SU-DHL-6 (cell line): ENCODE results near the gene FCN2.

Experiments used
- H2AFZ ChIP-seq: fragments of 200-600 bp; sonication (generic); 2 replicates; pipeline ENCODE4 v1.6.1; 2014; ENCODE audit warnings: low read depth, mild to moderate bottlenecking, moderate library complexity, mixed read lengths, antibody characterized with exemption, low read length; ENCODE audit not compliant: severe bottlenecking
- H3F3A ChIP-seq: fragments of 200-600 bp; shearing (Covaris generic); 2 replicates; pipeline ENCODE4 v1.6.0; 2016; ENCODE audit warnings: antibody characterized with exemption, mild to moderate bottlenecking; ENCODE audit not compliant: insufficient read depth
- H3K27ac ChIP-seq: fragments of 200-600 bp; sonication (generic); 2 replicates; pipeline ENCODE4 v1.5.1; 2016; ENCODE audit warnings: low read depth, mild to moderate bottlenecking, low read length, moderate library complexity, mixed read lengths
- H3K27me3 ChIP-seq: fragments of 200-600 bp; sonication (generic), shearing (Covaris generic); 2 replicates; pipeline ENCODE4 v1.6.0; 2014; ENCODE audit warnings: mild to moderate bottlenecking, low read length
- H3K36me3 ChIP-seq: fragments of 200-600 bp; sonication (generic); 2 replicates; pipeline ENCODE4 v1.6.1; 2014; ENCODE audit warnings: mild to moderate bottlenecking, low read length, mixed read lengths
- H3K4me2 ChIP-seq: fragments of 300-600, 200-600 bp; shearing (Covaris generic), sonication (generic); 2 replicates; pipeline ENCODE4 v1.6.0; 2014; ENCODE audit warnings: low read length, low read depth, mild to moderate bottlenecking; ENCODE audit not compliant: poor library complexity, severe bottlenecking
- H3K4me3 ChIP-seq: fragments of 200-600 bp; sonication (generic); 2 replicates; pipeline ENCODE4 v1.5.1; 2014; ENCODE audit warnings: antibody characterized with exemption, low read length, mild to moderate bottlenecking, mixed read lengths; ENCODE audit not compliant: insufficient read depth, poor library complexity, severe bottlenecking
- H3K79me2 ChIP-seq: fragments of 200-600 bp; sonication (generic); 2 replicates; pipeline ENCODE4 v1.6.1; 2014; ENCODE audit warnings: mild to moderate bottlenecking, low read length, moderate library complexity; ENCODE audit not compliant: insufficient read depth
- H3K9ac ChIP-seq: fragments of 200-600 bp; sonication (generic); 2 replicates; pipeline ENCODE4 v1.7.0; 2014; ENCODE audit warnings: mild to moderate bottlenecking, low read length
- H3K9me2 ChIP-seq: fragments of 200-600 bp; sonication (generic); replicated peaks from 2 replicates; pipeline ENCODE4 v1.6.1; 2014; ENCODE audit warnings: low read length; ENCODE audit not compliant: insufficient read depth
- H3K9me3 ChIP-seq: fragments of 200-600 bp; sonication (generic); 2 replicates; pipeline ENCODE4 v1.6.1; 2014; ENCODE audit warnings: low read length, mixed read lengths; ENCODE audit not compliant: insufficient read depth
- H4K20me1 ChIP-seq: fragments of 200-600 bp; sonication (generic); 2 replicates; pipeline ENCODE4 v1.6.1; 2014; ENCODE audit warnings: low read depth, mild to moderate bottlenecking, antibody characterized with exemption, low read length, moderate library complexity, mixed read lengths
- CTCF ChIP-seq: fragments of 200-600 bp; sonication (generic); IDR thresholded peaks from one replicate; pipeline ENCODE4 v1.5.1; 2017; ENCODE audit warnings: antibody characterized with exemption, mild to moderate bottlenecking, low read length, moderate library complexity; ENCODE audit not compliant: insufficient read depth, poor library complexity, severe bottlenecking
- EZH2phosphoT487 ChIP-seq: fragments of 200-600 bp; sonication (generic), shearing (Covaris generic); conservative IDR thresholded peaks from 2 replicates; pipeline ENCODE4 v1.6.1; 2018; ENCODE audit warnings: mild to moderate bottlenecking, antibody characterized with exemption, low read length, moderate library complexity, mixed read lengths

Gene FCN2

GRCh38 chr9:134935701-134936345 lies 55.2 kb downstream of the FCN2 start:
- Histone ChIP-seq H3K27me3 (no peaks in the 10 kb centered on the region), H4K20me1 (no peaks in the 10 kb centered on the region), H3K9me2 (no peaks in the 10 kb centered on the region), H3K36me3 (no peaks in the 10 kb centered on the region), H3F3A (peaks cover 26% of the 10 kb centered on the region), H3K27ac (peak overlapping the region; percentile 74), H3K79me2 (no peaks in the 10 kb centered on the region), H3K9ac (peak overlapping the region; percentile 7; the same call in 1 of the 2 replicates), H3K4me2 (peak overlapping the region; percentile 37), H3K4me3 (no peak overlapping the region), H2AFZ (no peak overlapping the region), H3K9me3 (no peaks in the 10 kb centered on the region)
- no peak for TF ChIP-seq CTCF
- TF ChIP-seq EZH2phosphoT487 = no peak

- Histone ChIP-seq H3K9me3 (no peaks in the 10 kb centered on the region), H3K4me2 (peak overlapping the region; percentile 37), H3K79me2 (no peaks in the 10 kb centered on the region), H2AFZ (no peak overlapping the region), H3F3A (peaks cover 20% of the 10 kb centered on the region), H3K27me3 (no peaks in the 10 kb centered on the region), H3K27ac (peak overlapping the region; percentile 74), H3K9me2 (no peaks in the 10 kb centered on the region), H4K20me1 (no peaks in the 10 kb centered on the region), H3K9ac (peak overlapping the region; percentile 7; the same call in 1 of the 2 replicates), H3K36me3 (no peaks in the 10 kb centered on the region), H3K4me3 (no peak overlapping the region)
- TF ChIP-seq EZH2phosphoT487 (no peak), CTCF (no peak)
These were observed 55.9 kb downstream of the FCN2 start for GRCh38 chr9:134936346-134937163.
